Measurements from ENCODE around the gene PRAMEF18.
"Not testable (repeated sequence)": the region's sequence is repeated elsewhere in the genome, so short reads cannot be mapped to it uniquely, and the experiment has no call there.

DNA sequence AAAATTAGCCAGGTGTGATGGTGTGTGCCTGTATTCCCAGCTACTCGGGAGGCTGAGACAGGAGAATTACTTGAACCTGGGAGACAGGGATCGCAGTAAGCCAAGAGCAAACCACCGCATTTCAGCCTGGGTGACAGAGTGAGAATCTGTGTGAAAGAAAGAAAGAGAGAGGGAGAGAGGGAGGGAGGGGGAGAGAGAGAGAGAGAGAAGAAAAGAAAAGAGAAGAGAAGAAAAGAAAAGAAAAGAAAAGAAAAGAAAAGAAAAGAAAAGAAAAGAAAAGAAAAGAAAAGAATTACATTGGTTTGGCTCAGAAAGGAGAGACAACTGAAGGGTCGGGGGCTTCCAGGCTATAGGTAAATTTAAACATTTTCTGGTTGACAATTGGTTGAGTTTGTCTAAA lies 13.7 kb upstream of the PRAMEF18 start:
- TF ChIP-seq, protein P1, sequence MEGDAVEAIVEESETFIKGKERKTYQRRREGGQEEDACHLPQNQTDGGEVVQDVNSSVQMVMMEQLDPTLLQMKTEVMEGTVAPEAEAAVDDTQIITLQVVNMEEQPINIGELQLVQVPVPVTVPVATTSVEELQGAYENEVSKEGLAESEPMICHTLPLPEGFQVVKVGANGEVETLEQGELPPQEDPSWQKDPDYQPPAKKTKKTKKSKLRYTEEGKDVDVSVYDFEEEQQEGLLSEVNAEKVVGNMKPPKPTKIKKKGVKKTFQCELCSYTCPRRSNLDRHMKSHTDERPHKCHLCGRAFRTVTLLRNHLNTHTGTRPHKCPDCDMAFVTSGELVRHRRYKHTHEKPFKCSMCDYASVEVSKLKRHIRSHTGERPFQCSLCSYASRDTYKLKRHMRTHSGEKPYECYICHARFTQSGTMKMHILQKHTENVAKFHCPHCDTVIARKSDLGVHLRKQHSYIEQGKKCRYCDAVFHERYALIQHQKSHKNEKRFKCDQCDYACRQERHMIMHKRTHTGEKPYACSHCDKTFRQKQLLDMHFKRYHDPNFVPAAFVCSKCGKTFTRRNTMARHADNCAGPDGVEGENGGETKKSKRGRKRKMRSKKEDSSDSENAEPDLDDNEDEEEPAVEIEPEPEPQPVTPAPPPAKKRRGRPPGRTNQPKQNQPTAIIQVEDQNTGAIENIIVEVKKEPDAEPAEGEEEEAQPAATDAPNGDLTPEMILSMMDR (IDR thresholded peaks at IDR 0.05) = not testable (repeated sequence)
- not testable (repeated sequence) for TF ChIP-seq EP300 (IDR thresholded peaks at IDR 0.05)
